SK-N-SH (cell line): ENCODE measurements around the gene FRMD5. TPM values are rescaled to one million over a fixed set of nuclear protein-coding genes. Genes with fewer than 3 reads are reported as not detected.

ENCODE experiments used
- CTCF ChIA-PET: fragments of 300-600, 350-600 bp; formaldehyde crosslinking; extraction: SDS; loops from one replicate; lab custom pipeline; 2021; lab: Yijun Ruan, JAX
- POLR2A ChIA-PET: fragments of 350-600 bp; sonication (Branson Sonifier 250); formaldehyde crosslinking; extraction: SDS; loops from one replicate; lab custom pipeline; 2020; ENCODE audit warnings: antibody characterized with exemption, inconsistent platforms; lab: Yijun Ruan, JAX
- DNase-seq: peaks from one replicate; pipeline ENCODE4 v3.0.0; 2012
- H2AFZ ChIP-seq: fragments of 200-600 bp; sonication (generic); 2 replicates; pipeline ENCODE4 v1.8.1; 2016; ENCODE audit warnings: antibody characterized with exemption, mild to moderate bottlenecking, low read depth
- H3F3A ChIP-seq: fragments of 200-600 bp; sonication (generic); replicated peaks from 2 replicates; pipeline ENCODE3; 2016; ENCODE audit warnings: antibody characterized with exemption, mild to moderate bottlenecking; ENCODE audit not compliant: insufficient read depth
- H3K27ac ChIP-seq, 2 experiments: fragments of 200-500 bp in 1 of 2; fragments of 200-600 bp in 1 of 2; sonication (Bioruptor generic) in 1 of 2; sonication (generic), shearing (Covaris generic) in 1 of 2; 2 replicates each; pipeline versions ENCODE4 v1.5.1 to v1.6.1; 2014 to 2016; ENCODE audit warnings: low read depth in 2 of 2, inconsistent platforms in 1 of 2, low read length in 1 of 2, mild to moderate bottlenecking in 1 of 2, mixed read lengths in 1 of 2
- H3K27me3 ChIP-seq: fragments of 200-600 bp; sonication (generic), shearing (Covaris generic); 2 replicates; pipeline ENCODE4 v1.6.1; 2016; ENCODE audit warnings: mixed run types; ENCODE audit not compliant: insufficient read depth
- H3K36me3 ChIP-seq, 2 experiments: fragments of 200-500 bp in 1 of 2; fragments of 200-600 bp in 1 of 2; sonication (Bioruptor generic) in 1 of 2; sonication (generic) in 1 of 2; replicated peaks in 1 of 2; 2 replicates each; pipeline versions ENCODE3 to v1.5.1; 2014 to 2016; ENCODE audit warnings: low read length in 1 of 2, mild to moderate bottlenecking in 1 of 2; ENCODE audit not compliant: insufficient read depth in 2 of 2, control insufficient read depth in 1 of 2
- H3K4me1 ChIP-seq, 2 experiments: fragments of 200-500 bp in 1 of 2; fragments of 200-600 bp in 1 of 2; sonication (Bioruptor generic) in 1 of 2; sonication (generic), shearing (Covaris generic) in 1 of 2; 2 replicates each; pipeline versions ENCODE4 v1.5.1 to v1.6.1; 2014 to 2016; ENCODE audit warnings: low read depth in 1 of 2, low read length in 1 of 2, mixed run types in 1 of 2; ENCODE audit not compliant: insufficient read depth in 2 of 2, control insufficient read depth in 1 of 2
- H3K4me2 ChIP-seq: fragments of 200-600 bp; sonication (generic), shearing (Covaris generic); 2 replicates; pipeline ENCODE4 v1.6.1; 2017; ENCODE audit warnings: mixed run types
- H3K4me3 ChIP-seq, 2 experiments: fragments of 200-500 bp in 1 of 2; fragments of 200-600 bp in 1 of 2; sonication (Bioruptor generic) in 1 of 2; sonication (generic), shearing (Covaris generic) in 1 of 2; 2 replicates each; pipeline versions ENCODE4 v1.5.1 to v1.8.1; 2014 to 2016; ENCODE audit warnings: low read depth in 2 of 2, inconsistent platforms in 1 of 2, low read length in 1 of 2, mild to moderate bottlenecking in 1 of 2, mixed read lengths in 1 of 2, moderate library complexity in 1 of 2
- H3K79me2 ChIP-seq: fragments of 200-600 bp; sonication (generic); 2 replicates; pipeline ENCODE4 v1.8.1; 2017; ENCODE audit warnings: mild to moderate bottlenecking; ENCODE audit not compliant: insufficient read depth
- H3K9ac ChIP-seq: fragments of 200-600 bp; sonication (generic); 2 replicates; pipeline ENCODE4 v1.6.1; 2017; ENCODE audit warnings: mixed run types
- H3K9me2 ChIP-seq: fragments of 200-600 bp; sonication (generic); 2 replicates; pipeline ENCODE4 v1.6.1; 2017; ENCODE audit warnings: mixed run types
- H3K9me3 ChIP-seq: fragments of 200-600 bp; sonication (generic); 2 replicates; pipeline ENCODE4 v1.6.1; 2017; ENCODE audit warnings: mixed run types, mild to moderate bottlenecking, moderate library complexity
- H4K20me1 ChIP-seq: fragments of 200-600 bp; sonication (generic); 2 replicates; pipeline ENCODE4 v1.6.1; 2017; ENCODE audit warnings: mild to moderate bottlenecking, mixed run types; ENCODE audit not compliant: insufficient read depth
- CHD2 ChIP-seq: fragments of 150-350 bp; IDR thresholded peaks from 2 replicates; pipeline ENCODE4 v1.6.1; 2018; ENCODE audit warnings: low read length; ENCODE audit not compliant: partially characterized antibody
- ELF1 ChIP-seq: IDR thresholded peaks from 2 replicates; pipeline ENCODE4 v1.4.0; 2012
- FOXM1 ChIP-seq: IDR thresholded peaks from 2 replicates; pipeline ENCODE4 v1.4.0; 2012; ENCODE audit warnings: low read depth, mild to moderate bottlenecking
- GATA2 ChIP-seq: sonication (generic); formaldehyde crosslinking; IDR thresholded peaks from 2 replicates; pipeline ENCODE4 v1.5.0; 2020; ENCODE audit warnings: mild to moderate bottlenecking, missing genetic modification reagents
- MEF2A ChIP-seq: IDR thresholded peaks from 2 replicates; pipeline ENCODE4 v1.4.0; 2012; ENCODE audit warnings: low read depth, borderline replicate concordance
- NFIC ChIP-seq: IDR thresholded peaks from 2 replicates; pipeline ENCODE4 v1.4.0; 2012; ENCODE audit warnings: borderline replicate concordance
- NRF1 ChIP-seq: IDR thresholded peaks from 2 replicates; pipeline ENCODE4 v1.6.1; 2012; ENCODE audit warnings: low read depth, mild to moderate bottlenecking, low read length
- RAD21 ChIP-seq: IDR thresholded peaks from 2 replicates; pipeline ENCODE4 v1.6.1; 2012; ENCODE audit warnings: mild to moderate bottlenecking, low read length
- RXRA ChIP-seq: IDR thresholded peaks from 2 replicates; pipeline ENCODE4 v1.4.0; 2012; ENCODE audit warnings: low read depth, mild to moderate bottlenecking, borderline replicate concordance
- SIN3A ChIP-seq: IDR thresholded peaks from 2 replicates; pipeline ENCODE4 v1.6.1; 2012; ENCODE audit warnings: low read depth, mild to moderate bottlenecking, low read length, moderate library complexity, borderline replicate concordance
- SMC3 ChIP-seq: IDR thresholded peaks from 2 replicates; pipeline ENCODE4 v1.6.1; 2012; ENCODE audit warnings: low read depth, low read length, improper control_type of control experiment
- TAF1 ChIP-seq: IDR thresholded peaks from 2 replicates; pipeline ENCODE4 v1.6.1; 2012; ENCODE audit warnings: low read depth, mild to moderate bottlenecking, low read length, moderate library complexity, borderline replicate concordance
- TCF12 ChIP-seq: IDR thresholded peaks from 2 replicates; pipeline ENCODE4 v1.4.0; 2012
- TEAD4 ChIP-seq: IDR thresholded peaks from 2 replicates; pipeline ENCODE4 v1.4.0; 2012; ENCODE audit warnings: mild to moderate bottlenecking, borderline replicate concordance; ENCODE audit not compliant: insufficient read depth
- WGBS: methylation state at CpG from one replicate; pipeline ENCODE4 v1.1.6; 2017; ENCODE audit warnings: low lambda C conversion rate; 5-methylcytosine and 5-hydroxymethylcytosine counted together
- polyA plus RNA-seq, 3 experiments: library from polyadenylated mRNA; depleted of rRNA; stranded (reverse); fragments of >200 nt; gene quantifications; 2 replicates each; pipeline ENCODE4 v1.2.3, GENCODE V29; 2012
- TF ChIP-seq, protein P1 (sequence below): IDR thresholded peaks from 2 replicates; pipeline ENCODE4 v1.4.0; 2012; ENCODE audit warnings: low read depth, borderline replicate concordance
- TF ChIP-seq, protein P2 (sequence below): IDR thresholded peaks from 2 replicates; pipeline ENCODE4; 2012
- TF ChIP-seq, protein P3 (sequence below): fragments of 150-350 bp; IDR thresholded peaks from 2 replicates; pipeline ENCODE4 v1.6.1; 2017; ENCODE audit warnings: antibody characterized with exemption, low read length, low read depth, borderline replicate concordance
- TF ChIP-seq, protein P4 (sequence below): fragments of 200-600 bp; sonication (generic); IDR thresholded peaks from 2 replicates; pipeline ENCODE4 v1.6.1; 2017; ENCODE audit warnings: antibody characterized with exemption, mild to moderate bottlenecking, moderate library complexity
- TF ChIP-seq, protein P5 (sequence below): IDR thresholded peaks from 2 replicates; pipeline ENCODE4 v1.4.0; 2012; ENCODE audit warnings: low read depth, borderline replicate concordance

The FRMD5 gene
- polyA plus RNA-seq, 1 of the 3 experiments (the other 2 are of a cell fraction), result 24.8 TPM

DNA sequence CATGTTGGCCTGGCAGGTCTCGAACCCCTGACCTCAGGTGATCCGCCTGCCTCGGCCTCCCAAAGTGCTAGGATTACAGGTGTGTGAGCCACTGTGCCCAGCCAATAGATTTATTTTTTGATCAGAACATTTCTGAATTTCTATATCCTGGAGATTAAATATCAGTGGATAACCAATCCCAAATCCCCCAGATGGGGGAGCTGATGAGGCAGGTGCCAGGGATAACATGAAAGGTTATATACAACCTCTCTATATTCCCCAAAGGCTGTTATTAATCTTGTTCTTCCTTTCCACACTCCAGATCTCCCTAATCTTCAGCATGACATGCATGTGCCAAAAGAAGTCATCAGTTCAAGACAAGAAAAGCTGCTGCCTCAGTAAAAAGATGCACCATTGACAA is 256.0 kb downstream of the FRMD5 start:
- H3F3A ChIP-seq, result peaks cover 11% of the 10 kb centered on the region
- 81% methylated on average over 3 of the region's 3 CpGs for WGBS

More for the DNA sequence above, 256.0 kb downstream of the FRMD5 start:
- Histone ChIP-seq H3K4me3 (no peak overlapping the region), H4K20me1 (no peaks in the 10 kb centered on the region), H2AFZ (no peak overlapping the region), H3K9ac (no peak overlapping the region), H3K36me3 (no peaks in the 10 kb centered on the region), H3K9me2 (no peaks in the 10 kb centered on the region), H3K4me1 (peaks cover 0 to 7% of the 10 kb centered on the region in 2 experiments; a peak in 1 of 4 replicates), H3K27me3 (no peaks in the 10 kb centered on the region), H3K27ac (no peak overlapping the region), H3K4me2 (no peak overlapping the region), H3K79me2 (peaks cover 24% of the 10 kb centered on the region; the same call in 1 of the 2 replicates), H3K9me3 (no peaks in the 10 kb centered on the region)
- CTCF ChIA-PET, result interaction anchor here (0.6 to 1.4 kb wide), 13 partner anchors 9 to 297 kb away, joined by 3 to 6 read pairs (median 3); no protein-coding TSS in a partner anchor
- TF ChIP-seq, protein P1, sequence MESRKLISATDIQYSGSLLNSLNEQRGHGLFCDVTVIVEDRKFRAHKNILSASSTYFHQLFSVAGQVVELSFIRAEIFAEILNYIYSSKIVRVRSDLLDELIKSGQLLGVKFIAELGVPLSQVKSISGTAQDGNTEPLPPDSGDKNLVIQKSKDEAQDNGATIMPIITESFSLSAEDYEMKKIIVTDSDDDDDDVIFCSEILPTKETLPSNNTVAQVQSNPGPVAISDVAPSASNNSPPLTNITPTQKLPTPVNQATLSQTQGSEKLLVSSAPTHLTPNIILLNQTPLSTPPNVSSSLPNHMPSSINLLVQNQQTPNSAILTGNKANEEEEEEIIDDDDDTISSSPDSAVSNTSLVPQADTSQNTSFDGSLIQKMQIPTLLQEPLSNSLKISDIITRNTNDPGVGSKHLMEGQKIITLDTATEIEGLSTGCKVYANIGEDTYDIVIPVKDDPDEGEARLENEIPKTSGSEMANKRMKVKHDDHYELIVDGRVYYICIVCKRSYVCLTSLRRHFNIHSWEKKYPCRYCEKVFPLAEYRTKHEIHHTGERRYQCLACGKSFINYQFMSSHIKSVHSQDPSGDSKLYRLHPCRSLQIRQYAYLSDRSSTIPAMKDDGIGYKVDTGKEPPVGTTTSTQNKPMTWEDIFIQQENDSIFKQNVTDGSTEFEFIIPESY, result no peak
- TF ChIP-seq, protein P2, sequence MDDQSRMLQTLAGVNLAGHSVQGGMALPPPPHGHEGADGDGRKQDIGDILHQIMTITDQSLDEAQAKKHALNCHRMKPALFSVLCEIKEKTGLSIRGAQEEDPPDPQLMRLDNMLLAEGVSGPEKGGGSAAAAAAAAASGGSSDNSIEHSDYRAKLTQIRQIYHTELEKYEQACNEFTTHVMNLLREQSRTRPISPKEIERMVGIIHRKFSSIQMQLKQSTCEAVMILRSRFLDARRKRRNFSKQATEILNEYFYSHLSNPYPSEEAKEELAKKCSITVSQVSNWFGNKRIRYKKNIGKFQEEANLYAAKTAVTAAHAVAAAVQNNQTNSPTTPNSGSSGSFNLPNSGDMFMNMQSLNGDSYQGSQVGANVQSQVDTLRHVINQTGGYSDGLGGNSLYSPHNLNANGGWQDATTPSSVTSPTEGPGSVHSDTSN, result no peak
- TF ChIP-seq ELF1, result no peak
- no peak for TF ChIP-seq SIN3A
- TF ChIP-seq, protein P3, sequence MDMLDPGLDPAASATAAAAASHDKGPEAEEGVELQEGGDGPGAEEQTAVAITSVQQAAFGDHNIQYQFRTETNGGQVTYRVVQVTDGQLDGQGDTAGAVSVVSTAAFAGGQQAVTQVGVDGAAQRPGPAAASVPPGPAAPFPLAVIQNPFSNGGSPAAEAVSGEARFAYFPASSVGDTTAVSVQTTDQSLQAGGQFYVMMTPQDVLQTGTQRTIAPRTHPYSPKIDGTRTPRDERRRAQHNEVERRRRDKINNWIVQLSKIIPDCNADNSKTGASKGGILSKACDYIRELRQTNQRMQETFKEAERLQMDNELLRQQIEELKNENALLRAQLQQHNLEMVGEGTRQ, result no peak
- no peak for TF ChIP-seq TEAD4
- TF ChIP-seq, protein P4, sequence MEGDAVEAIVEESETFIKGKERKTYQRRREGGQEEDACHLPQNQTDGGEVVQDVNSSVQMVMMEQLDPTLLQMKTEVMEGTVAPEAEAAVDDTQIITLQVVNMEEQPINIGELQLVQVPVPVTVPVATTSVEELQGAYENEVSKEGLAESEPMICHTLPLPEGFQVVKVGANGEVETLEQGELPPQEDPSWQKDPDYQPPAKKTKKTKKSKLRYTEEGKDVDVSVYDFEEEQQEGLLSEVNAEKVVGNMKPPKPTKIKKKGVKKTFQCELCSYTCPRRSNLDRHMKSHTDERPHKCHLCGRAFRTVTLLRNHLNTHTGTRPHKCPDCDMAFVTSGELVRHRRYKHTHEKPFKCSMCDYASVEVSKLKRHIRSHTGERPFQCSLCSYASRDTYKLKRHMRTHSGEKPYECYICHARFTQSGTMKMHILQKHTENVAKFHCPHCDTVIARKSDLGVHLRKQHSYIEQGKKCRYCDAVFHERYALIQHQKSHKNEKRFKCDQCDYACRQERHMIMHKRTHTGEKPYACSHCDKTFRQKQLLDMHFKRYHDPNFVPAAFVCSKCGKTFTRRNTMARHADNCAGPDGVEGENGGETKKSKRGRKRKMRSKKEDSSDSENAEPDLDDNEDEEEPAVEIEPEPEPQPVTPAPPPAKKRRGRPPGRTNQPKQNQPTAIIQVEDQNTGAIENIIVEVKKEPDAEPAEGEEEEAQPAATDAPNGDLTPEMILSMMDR, result peak; percentile 67
- TF ChIP-seq MEF2A, result no peak
- no peak for TF ChIP-seq NFIC
- TF ChIP-seq, protein P5, sequence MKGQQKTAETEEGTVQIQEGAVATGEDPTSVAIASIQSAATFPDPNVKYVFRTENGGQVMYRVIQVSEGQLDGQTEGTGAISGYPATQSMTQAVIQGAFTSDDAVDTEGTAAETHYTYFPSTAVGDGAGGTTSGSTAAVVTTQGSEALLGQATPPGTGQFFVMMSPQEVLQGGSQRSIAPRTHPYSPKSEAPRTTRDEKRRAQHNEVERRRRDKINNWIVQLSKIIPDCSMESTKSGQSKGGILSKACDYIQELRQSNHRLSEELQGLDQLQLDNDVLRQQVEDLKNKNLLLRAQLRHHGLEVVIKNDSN, result no peak
- no peak for TF ChIP-seq CHD2
- no peak for TF ChIP-seq TCF12
- no peak for TF ChIP-seq TAF1
- peak; percentile 63 for TF ChIP-seq RAD21
- no peak for TF ChIP-seq FOXM1
- no peak for TF ChIP-seq NRF1
- no peak for TF ChIP-seq RXRA
- TF ChIP-seq SMC3, result peak; percentile 59
- no peak for TF ChIP-seq GATA2 (CRISPR knock-in tag)
- POLR2A ChIA-PET, result no interaction called here
- peak; percentile 40 for DNase-seq
